Mammary epithelial cell (primary cell): ENCODE measurements around the gene PRIMA1.

Source experiments
- EZH2 ChIP-seq: IDR thresholded peaks from 2 replicates; pipeline ENCODE4 v1.6.1; 2012; ENCODE audit warnings: low read length, inconsistent platforms, borderline replicate concordance
- TF ChIP-seq, protein P1 (sequence below), 2 donors: IDR thresholded peaks in 1 of 2; conservative IDR thresholded peaks in 1 of 2; 2 replicates each; pipeline ENCODE4 v1.5.1; 2011 to 2012; ENCODE audit warnings: inconsistent platforms in 2 of 2, low read length in 2 of 2, mild to moderate bottlenecking in 2 of 2, control low read depth in 1 of 2, low read depth in 1 of 2; ENCODE audit not compliant: insufficient read depth in 1 of 2; ENCODE audit errors: extremely low read depth in 1 of 2

DNA sequence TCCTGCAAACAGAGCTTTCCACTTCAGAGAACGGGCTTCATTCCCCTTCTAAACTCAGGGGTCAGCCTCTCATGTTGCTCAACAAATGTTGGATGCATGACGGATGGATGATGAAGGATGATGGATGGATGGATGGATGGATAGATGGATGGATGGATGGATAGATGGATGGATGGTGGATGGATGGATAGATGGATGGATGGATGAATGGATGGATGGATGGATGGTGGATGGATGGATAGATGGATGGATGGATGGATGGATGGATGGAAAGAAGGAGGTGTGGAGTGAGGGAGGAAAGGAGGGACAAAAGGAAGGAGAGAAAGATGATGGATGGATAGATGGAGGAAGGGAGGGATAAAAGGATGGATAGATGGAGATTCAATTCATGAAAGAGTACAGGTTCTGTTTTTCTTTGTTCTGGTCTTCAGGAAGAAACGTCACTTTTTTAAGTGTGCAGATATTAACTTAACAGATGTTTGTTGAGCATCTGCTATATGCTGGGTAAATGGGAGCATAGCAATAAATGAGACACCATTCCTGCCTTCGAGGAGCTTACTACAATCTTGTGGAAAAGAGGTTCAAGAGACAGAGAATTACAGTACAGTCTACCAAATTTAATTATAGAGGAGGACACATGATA lies 41.7 kb upstream of the PRIMA1 start:
- TF ChIP-seq, protein P1, sequence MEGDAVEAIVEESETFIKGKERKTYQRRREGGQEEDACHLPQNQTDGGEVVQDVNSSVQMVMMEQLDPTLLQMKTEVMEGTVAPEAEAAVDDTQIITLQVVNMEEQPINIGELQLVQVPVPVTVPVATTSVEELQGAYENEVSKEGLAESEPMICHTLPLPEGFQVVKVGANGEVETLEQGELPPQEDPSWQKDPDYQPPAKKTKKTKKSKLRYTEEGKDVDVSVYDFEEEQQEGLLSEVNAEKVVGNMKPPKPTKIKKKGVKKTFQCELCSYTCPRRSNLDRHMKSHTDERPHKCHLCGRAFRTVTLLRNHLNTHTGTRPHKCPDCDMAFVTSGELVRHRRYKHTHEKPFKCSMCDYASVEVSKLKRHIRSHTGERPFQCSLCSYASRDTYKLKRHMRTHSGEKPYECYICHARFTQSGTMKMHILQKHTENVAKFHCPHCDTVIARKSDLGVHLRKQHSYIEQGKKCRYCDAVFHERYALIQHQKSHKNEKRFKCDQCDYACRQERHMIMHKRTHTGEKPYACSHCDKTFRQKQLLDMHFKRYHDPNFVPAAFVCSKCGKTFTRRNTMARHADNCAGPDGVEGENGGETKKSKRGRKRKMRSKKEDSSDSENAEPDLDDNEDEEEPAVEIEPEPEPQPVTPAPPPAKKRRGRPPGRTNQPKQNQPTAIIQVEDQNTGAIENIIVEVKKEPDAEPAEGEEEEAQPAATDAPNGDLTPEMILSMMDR (conservative IDR thresholded peaks at IDR 0.05 in 1 of 2, IDR thresholded peaks at IDR 0.05 in 1 of 2; ENCODE audit: extremely low read depth in 1 of 2, insufficient read depth in 1 of 2, low read depth in 1 of 2, low read length in 2 of 2), result no peak
- TF ChIP-seq EZH2, result no peak
